Activated CD4-positive, CD25-positive, alpha-beta regulatory T cell (primary cell): Measurements from ENCODE around the gene ACP2.
"Not testable (repeated sequence)": the region's sequence is repeated elsewhere in the genome, so short reads cannot be mapped to it uniquely, and the experiment has no call there.

Source experiments
- DNase-seq, 4 experiments: peaks; one replicate each; lab custom pipeline; 2025; lab: John Stamatoyannopoulos, UW

The ACP2 gene

GRCh38 chr11:47198161-47198560 is 50.5 kb downstream of the ACP2 start:
- not testable (repeated sequence) for DNase-seq

GRCh38 chr11:47192111-47192510 is 56.5 kb downstream of the ACP2 start:
- no peak for DNase-seq

- not testable (repeated sequence) for DNase-seq
These were observed 57.5 kb downstream of the ACP2 start for GRCh38 chr11:47191137-47191536.
